Daoy (cell line): ENCODE measurements around the gene TMEM151B. TPM values are rescaled to one million over a fixed set of nuclear protein-coding genes. Genes with fewer than 3 reads are reported as not detected.

ENCODE experiments used
- DNase-seq: peaks from one replicate; pipeline ENCODE4 v3.0.0-alpha.2; 2015; ENCODE audit warnings: low read depth
- total RNA-seq: library from RNA; depleted of rRNA; stranded (reverse); fragments of >200 nt; shearing (Covaris generic); gene quantifications from 2 replicates; pipeline ENCODE4 v1.2.3, GENCODE V29; 2014

The TMEM151B gene
- total RNA-seq, 1 experiment from 2014 or later: 0.23 TPM

DNA sequence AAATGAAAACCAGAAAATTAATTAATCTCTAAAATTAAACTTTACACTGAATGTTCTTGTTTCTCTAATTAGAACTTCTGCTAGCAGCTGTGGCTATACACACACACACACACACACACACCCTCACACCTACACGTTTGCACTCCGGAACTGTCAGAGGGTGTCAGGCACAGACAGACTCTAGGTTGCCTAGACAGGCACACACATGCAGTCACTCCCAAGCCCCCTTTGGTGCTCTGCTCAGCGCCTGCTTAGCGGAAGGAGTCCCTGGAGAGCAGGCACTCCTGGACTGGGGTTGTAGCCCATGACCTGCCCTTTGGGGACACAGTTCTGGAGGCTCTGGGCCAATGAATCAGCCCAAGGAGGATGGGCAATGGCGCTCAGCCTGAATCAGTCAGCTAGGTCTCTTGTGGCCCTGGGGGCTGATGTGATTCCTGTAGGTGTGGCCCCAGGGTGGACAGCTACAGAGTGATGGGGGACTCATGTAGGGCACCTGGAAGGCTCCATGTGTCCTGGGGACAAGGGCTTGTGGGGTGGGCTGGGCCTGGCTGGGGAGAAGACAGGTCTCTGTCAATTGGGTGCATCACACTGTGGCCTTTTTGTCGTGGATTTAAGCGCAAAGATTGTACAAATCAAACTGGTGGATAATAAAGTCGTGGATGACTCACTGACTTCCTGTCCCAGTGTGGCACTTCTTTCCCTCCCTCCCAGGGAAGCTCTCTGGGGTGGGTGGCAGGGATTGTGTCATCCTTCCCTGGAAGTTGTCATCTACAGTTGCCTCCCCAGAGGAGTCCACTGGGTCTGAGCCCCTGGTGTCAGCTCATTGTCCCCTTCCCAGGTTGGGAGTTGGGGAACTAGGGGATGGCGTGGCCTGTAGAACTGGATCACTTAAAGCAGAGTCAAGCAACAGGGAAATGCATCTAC, 8.8 kb downstream of the TMEM151B start:
- DNase-seq: peak; percentile 62

- DNase-seq: no peak
Measured at GRCh38 chr6:44284121-44284520, 13.9 kb downstream of the TMEM151B start.

DNA sequence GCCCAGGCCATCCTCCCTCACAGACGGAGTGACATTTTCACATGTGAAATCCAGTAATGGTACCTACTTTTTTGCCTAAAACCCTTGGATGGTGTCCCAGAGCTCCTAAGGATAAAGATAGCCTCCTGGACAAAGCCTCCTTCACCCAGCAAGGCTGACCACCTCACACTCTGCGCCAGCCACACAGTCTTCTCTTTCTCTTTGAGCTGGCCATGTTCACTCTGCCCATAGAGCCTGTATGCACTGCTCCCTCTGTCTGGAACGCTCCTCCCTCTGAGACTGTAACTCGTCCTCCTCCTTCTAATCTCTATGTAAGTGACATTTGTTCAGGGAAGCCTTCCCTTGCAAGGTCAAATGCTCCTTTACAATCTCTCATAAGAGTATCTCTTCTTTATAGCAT, 14.6 kb downstream of the TMEM151B start:
- no peak for DNase-seq

GRCh38 chr6:44285552-44286284, 15.5 kb downstream of the TMEM151B start:
- DNase-seq: no peak

DNA sequence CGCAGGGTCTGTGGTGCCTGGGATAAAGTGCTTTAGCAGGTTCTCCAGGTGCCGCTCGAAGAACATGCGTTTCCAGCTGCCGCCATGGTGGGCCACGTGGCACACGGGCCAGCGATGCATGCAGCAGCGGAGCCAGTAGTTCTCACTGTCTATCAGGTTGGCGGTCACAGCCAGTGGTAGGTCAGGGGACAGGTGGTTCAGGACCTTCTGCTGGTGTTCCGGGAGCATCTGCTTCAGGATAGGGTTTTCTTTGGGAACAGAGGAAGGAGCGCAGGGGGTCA, 16.0 kb downstream of the TMEM151B start:
- DNase-seq: no peak

DNA sequence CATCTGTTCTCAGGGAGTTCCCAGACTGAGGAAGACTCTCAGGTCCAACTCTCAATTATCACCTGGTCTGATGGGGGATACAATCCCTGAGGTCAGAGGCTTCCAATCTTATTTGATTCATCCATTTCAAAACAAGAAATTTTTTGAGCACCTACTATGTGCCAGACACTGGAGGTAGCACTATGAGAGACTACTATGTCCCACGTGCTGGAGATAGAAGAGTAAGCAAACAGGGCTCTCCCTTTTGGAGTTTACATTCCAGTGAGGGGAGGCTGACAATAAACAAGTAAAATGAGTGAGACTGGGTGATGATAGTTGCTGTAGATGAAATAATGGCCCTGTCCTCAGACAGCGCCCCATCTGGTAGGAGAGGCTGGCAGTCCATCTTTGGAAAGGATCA, 16.5 kb downstream of the TMEM151B start:
- DNase-seq: no peak

- no peak for DNase-seq
Measured at GRCh38 chr6:44289726-44290260, 19.5 kb downstream of the TMEM151B start.

DNA sequence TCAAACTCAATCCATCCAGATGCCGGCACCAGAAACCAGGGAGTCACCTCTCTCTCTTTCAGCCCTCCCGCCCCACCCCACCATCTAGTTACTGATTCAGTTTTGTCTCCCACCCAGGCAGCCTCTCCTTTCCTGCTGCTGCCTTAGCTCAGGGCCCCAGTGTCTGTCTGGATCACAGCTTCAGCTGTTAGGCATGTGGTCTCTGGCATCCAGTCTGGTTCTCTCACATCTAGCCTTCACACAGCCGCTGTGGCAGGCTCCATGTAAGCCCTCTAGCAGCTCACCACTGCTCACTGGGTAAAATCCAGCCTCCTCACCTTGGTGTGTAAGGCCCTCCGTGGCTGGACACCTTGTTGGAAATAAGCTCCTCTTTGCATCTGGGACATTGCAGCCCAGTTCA, 21.6 kb downstream of the TMEM151B start:
- DNase-seq: no peak

GRCh38 chr6:44292661-44293365, 22.6 kb downstream of the TMEM151B start:
- no peak for DNase-seq

DNA sequence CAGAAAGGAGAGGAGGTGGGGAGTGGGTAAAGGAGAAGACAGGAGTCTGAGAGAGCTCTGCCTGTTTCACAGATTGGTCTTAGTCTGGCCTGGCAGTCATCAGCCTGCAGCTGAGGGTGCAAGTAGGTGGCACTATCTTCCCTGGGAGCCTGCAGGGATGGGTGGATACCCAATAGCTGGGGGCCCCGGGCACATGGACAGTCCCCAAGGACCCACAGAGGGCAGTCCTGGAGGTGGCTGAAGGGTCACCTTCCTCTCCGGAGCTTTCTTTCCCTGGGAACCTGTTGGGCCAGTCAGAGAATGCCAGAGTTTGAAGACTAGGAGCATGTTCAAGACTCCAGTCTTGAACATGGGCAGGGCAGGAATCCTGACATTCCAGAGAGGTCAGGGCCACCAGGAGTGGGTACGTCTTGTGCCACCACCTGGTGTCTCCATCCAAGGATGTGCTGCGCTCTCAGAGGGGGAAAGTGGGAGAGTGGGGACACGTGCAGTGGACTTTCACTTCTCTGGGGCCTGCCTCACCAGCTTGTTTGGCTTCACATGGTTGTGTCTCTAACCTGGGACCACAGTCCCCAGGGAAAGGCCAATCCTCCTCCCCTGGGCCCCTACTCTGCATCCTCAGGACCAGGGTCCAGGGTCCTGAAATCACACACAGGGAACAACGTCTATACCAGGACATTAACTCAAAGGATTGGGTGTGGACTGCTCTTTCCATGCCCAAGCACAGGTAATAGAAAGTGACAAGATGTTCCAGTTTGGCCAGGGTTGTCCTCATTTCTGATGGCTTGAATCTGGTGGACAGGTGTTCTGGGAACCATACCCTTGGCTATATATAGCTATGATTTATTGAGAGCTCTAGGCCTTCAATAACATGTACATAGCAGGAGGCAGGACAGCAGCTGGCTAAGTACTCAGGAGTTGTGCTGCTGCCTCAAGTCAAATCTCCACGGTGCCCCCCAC, 24.9 kb downstream of the TMEM151B start:
- no peak for DNase-seq

- peak; percentile 61 for DNase-seq
Measured at GRCh38 chr6:44297063-44298038, 27.1 kb downstream of the TMEM151B start.

DNA sequence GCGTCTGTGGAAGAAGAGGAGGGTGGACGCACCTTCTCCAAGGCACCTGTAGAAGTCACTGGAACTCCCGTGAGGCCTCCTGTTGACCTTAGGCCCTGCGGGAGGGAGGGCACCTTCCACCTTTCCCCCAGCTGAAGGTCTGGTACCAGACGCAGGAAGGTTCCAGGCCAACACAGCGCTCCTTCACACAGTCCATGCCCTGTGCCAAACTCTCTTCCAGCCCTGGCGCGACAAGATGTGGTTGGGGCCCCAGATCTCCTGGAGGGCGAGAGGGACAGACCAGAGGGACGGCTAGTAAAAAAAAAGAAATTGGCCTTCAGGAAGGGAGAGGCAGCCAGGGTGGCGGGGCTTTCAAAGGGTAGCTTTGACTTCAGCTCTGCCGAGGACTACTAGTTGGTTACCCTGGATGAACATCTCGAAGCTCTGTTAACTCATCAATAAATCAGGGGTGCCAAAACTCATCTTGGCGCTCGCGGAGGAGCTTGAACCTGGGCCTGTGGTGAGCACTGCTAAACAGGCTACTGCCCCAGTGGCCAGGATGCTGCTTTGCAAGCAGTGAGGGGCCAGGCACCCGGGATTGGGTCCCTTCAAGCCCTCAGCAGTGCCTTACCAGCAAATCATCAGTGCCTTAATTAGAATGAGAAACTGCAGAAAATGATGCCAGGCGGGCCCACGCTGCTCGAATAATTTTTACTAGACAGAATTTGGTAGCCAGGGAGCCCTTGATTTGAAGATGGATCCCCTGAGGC, 28.0 kb downstream of the TMEM151B start:
- DNase-seq: no peak

GRCh38 chr6:44298864-44299263, 28.6 kb downstream of the TMEM151B start:
- no peak for DNase-seq

DNA sequence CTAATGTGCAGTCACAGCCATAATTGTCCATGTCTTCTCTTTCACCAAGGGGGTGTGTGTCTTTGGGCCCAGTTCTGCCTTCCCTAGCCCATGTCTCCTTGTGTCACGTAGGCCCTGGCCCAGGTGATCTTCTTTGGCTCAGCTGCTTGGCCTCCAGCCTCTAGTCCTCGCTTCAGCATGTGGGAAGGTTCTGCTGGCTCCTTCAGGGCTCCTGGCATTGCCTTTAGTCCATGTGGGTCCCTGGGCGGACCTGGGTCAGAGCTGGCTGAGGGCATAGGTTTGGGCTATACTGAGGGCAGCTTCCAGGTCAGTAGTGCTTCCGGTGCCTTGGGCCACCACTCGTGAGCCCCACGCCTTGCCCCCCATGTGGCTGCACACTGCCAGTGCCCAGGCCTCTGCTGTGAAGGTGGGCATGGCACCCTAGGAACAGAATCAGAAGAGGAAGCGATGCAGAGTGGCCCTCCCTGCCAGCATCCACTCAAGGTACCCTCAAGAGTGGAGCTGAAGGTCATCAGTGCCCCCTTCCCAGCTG, 30.1 kb downstream of the TMEM151B start:
- no peak for DNase-seq

DNA sequence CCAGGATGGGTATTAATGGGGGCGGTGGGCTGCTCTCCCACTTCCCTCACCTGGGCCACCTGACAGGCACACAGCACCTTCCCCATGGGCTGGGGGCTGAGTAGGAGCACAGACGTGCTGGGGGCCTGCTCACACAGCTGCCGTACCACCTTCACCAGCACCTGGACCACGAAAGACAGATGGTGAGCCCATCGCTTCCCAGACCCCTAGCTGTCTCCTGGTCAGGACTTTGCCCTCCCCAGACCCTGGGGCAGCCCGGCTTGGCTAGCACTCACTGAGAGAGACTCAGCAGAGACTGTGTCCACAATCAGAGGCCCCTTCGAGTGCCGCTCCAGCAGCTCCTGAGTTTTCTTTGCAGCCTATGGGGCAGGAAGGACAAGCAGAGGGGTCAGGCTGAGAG, 30.9 kb downstream of the TMEM151B start:
- no peak for DNase-seq

- no peak for DNase-seq
Measured at GRCh38 chr6:44301782-44302564, 31.7 kb downstream of the TMEM151B start.

- DNase-seq: no peak
Measured at GRCh38 chr6:44302856-44303255, 32.6 kb downstream of the TMEM151B start.

GRCh38 chr6:44303842-44304241, 33.6 kb downstream of the TMEM151B start:
- DNase-seq: no peak
